H4 (cell line): ENCODE data around the gene CD22. TPM values are rescaled to one million over a fixed set of nuclear protein-coding genes. Genes with fewer than 3 reads are reported as not detected.

Source experiments
- DNase-seq: peaks from one replicate; pipeline ENCODE4 v3.0.0-alpha.2; 2015; ENCODE audit warnings: low spot score
- total RNA-seq: library from RNA; depleted of rRNA; stranded (reverse); fragments of >200 nt; shearing (Covaris generic); gene quantifications from 2 replicates; pipeline ENCODE4 v1.2.3, GENCODE V29; 2014; rRNA removed

The CD22 gene
- total RNA-seq, 1 experiment from 2014 or later = 1.9 TPM

GRCh38 chr19:35383536-35383935 is 54.5 kb downstream of the CD22 start:
- DNase-seq = no peak

GRCh38 chr19:35388277-35389054 is 59.5 kb downstream of the CD22 start:
- no peak for DNase-seq

GRCh38 chr19:35389192-35389861 is 60.3 kb downstream of the CD22 start:
- no peak for DNase-seq

GRCh38 chr19:35392742-35393715 is 64.0 kb downstream of the CD22 start:
- no peak for DNase-seq

- no peak for DNase-seq
Observed at GRCh38 chr19:35395382-35396199, 66.6 kb downstream of the CD22 start.

- no peak for DNase-seq
Observed at GRCh38 chr19:35396240-35396885, 67.4 kb downstream of the CD22 start.

Other genes starting within 250 kb of the CD22 start
- gene FXYD3, start 213.4 kb upstream of the CD22 start, total RNA-seq = not detected in 2 replicates
- gene LGI4, start 194.1 kb upstream of the CD22 start, total RNA-seq = not detected in 2 replicates
- gene FXYD1, start 190.4 kb upstream of the CD22 start, total RNA-seq = not detected in 2 replicates
- 0.14 TPM in 1 of 2 replicates, not detected in the other for gene FXYD7, start 185.9 kb upstream of the CD22 start, total RNA-seq
- gene FXYD5, start 174.5 kb upstream of the CD22 start, total RNA-seq = 173 and 209 TPM in 2 replicates
- gene FAM187B, start 100.4 kb upstream of the CD22 start, total RNA-seq = not detected in 2 replicates
- 1.1 and 1.7 TPM in 2 replicates for gene LSR, start 80.2 kb upstream of the CD22 start, total RNA-seq
- 64.0 and 65.0 TPM in 2 replicates for gene USF2, start 60.2 kb upstream of the CD22 start, total RNA-seq
- 0.15 TPM in 1 of 2 replicates, not detected in the other for gene HAMP, start 46.7 kb upstream of the CD22 start, total RNA-seq
- gene MAG, start 37.0 kb upstream of the CD22 start, total RNA-seq = 0.43 TPM in 1 of 2 replicates, not detected in the other
- not detected in 2 replicates for gene FFAR1, start 18.7 kb downstream of the CD22 start, total RNA-seq
- 0.21 TPM in 1 of 2 replicates, not detected in the other for gene FFAR3, start 29.3 kb downstream of the CD22 start, total RNA-seq
- 0.21 TPM in 1 of 2 replicates, not detected in the other for gene GPR42, start 41.9 kb downstream of the CD22 start, total RNA-seq
- gene FFAR2, start 119.1 kb downstream of the CD22 start, total RNA-seq = not detected in 2 replicates
- not detected in 2 replicates for gene KRTDAP, start 161.3 kb downstream of the CD22 start, total RNA-seq
- gene DMKN, start 184.5 kb downstream of the CD22 start, total RNA-seq = 19.6 and 34.6 TPM in 2 replicates
- 0.45 TPM in 1 of 2 replicates, not detected in the other for gene SBSN, start 199.1 kb downstream of the CD22 start, total RNA-seq
- gene GAPDHS, start 204.3 kb downstream of the CD22 start, total RNA-seq = not detected in 2 replicates
- 306 and 341 TPM in 2 replicates for gene TMEM147, start 216.4 kb downstream of the CD22 start, total RNA-seq
- not detected in 2 replicates for gene ATP4A, start 234.5 kb downstream of the CD22 start, total RNA-seq